HFFc6 (cell line): ENCODE results near the gene BLOC1S1. TPM values are rescaled to one million over a fixed set of nuclear protein-coding genes. Genes with fewer than 3 reads are reported as not detected.

Experiments
- DNase-seq: peaks from one replicate; pipeline ENCODE4 v3.0.0-alpha.2; 2018
- H3K27ac Mint-ChIP-seq: 2 replicates; pipeline ENCODE4 v1.8.0; 2020; ENCODE audit warnings: mild to moderate bottlenecking, mixed read lengths
- H3K27me3 Mint-ChIP-seq: 2 replicates; pipeline ENCODE4 v1.8.0; 2021; ENCODE audit warnings: mild to moderate bottlenecking, moderate library complexity, mixed read lengths; ENCODE audit not compliant: insufficient read depth
- H3K36me3 Mint-ChIP-seq: 2 replicates; pipeline ENCODE4 v1.8.0; 2021; ENCODE audit warnings: low read depth, mixed read lengths
- H3K4me1 Mint-ChIP-seq: 2 replicates; pipeline ENCODE4 v1.8.0; 2020; ENCODE audit warnings: low read depth, mixed read lengths
- H3K4me3 Mint-ChIP-seq: 2 replicates; pipeline ENCODE4 v1.8.0; 2020; ENCODE audit warnings: mild to moderate bottlenecking, moderate library complexity, mixed read lengths
- H3K9me3 Mint-ChIP-seq: 2 replicates; pipeline ENCODE4 v1.8.0; 2020; ENCODE audit warnings: mild to moderate bottlenecking, mixed read lengths
- total RNA-seq, 6 experiments: library from RNA; stranded (reverse); fragmentation: NEBNext Ultra II Directional; extraction: Animal tissue kit (Norgen Biotek cat#: 25700); gene quantifications; 2 replicates in 1 of 6; 3 replicates in 5 of 6; pipeline ENCODE4 v1.2.3, GENCODE V29; 2021
- TF ChIP-seq, protein P1 (sequence below): fragments of 200-600 bp; sonication (generic); IDR thresholded peaks from 2 replicates; pipeline ENCODE4 v1.5.0; 2021; ENCODE audit warnings: antibody characterized with exemption, mild to moderate bottlenecking

The BLOC1S1 gene
- total RNA-seq, 6 experiments from 2014 or later, result 87.4 to 113 (median 104) TPM

DNA sequence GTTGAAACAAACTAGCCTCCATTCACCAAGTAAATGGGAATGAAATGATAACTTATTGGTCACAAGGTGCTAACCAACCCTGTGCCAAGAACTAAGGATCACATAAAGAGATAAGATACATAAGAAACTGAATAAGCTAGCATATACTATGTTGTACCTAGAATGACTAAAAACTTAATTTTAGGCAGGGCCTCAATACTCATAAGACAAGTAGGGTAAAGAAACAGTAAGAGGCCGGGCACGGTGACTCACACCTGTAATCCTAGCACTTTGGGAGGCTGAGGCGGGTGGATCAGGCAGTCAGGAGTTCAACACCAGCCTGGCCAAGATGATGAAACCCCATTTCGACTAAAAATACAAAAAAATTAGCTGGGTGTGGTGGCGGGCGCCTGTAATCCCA is 44.8 kb downstream of the BLOC1S1 start:
- Mint-ChIP-seq H3K36me3 (peaks cover 35% of the 10 kb centered on the region), H3K4me1 (peaks cover 12% of the 10 kb centered on the region), H3K9me3 (no peaks in the 10 kb centered on the region), H3K27ac (no peak overlapping the region), H3K4me3 (no peak overlapping the region), H3K27me3 (no peaks in the 10 kb centered on the region)
- TF ChIP-seq, protein P1, sequence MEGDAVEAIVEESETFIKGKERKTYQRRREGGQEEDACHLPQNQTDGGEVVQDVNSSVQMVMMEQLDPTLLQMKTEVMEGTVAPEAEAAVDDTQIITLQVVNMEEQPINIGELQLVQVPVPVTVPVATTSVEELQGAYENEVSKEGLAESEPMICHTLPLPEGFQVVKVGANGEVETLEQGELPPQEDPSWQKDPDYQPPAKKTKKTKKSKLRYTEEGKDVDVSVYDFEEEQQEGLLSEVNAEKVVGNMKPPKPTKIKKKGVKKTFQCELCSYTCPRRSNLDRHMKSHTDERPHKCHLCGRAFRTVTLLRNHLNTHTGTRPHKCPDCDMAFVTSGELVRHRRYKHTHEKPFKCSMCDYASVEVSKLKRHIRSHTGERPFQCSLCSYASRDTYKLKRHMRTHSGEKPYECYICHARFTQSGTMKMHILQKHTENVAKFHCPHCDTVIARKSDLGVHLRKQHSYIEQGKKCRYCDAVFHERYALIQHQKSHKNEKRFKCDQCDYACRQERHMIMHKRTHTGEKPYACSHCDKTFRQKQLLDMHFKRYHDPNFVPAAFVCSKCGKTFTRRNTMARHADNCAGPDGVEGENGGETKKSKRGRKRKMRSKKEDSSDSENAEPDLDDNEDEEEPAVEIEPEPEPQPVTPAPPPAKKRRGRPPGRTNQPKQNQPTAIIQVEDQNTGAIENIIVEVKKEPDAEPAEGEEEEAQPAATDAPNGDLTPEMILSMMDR, result no peak
- no peak for DNase-seq

GRCh38 chr12:55762646-55763045 is 46.8 kb downstream of the BLOC1S1 start:
- Mint-ChIP-seq H3K4me3 (no peak overlapping the region), H3K9me3 (no peaks in the 10 kb centered on the region), H3K36me3 (peaks cover 35% of the 10 kb centered on the region), H3K27me3 (no peaks in the 10 kb centered on the region), H3K4me1 (peaks cover 5% of the 10 kb centered on the region), H3K27ac (no peak overlapping the region)
- TF ChIP-seq, protein P1, result no peak
- DNase-seq, result no peak

DNA sequence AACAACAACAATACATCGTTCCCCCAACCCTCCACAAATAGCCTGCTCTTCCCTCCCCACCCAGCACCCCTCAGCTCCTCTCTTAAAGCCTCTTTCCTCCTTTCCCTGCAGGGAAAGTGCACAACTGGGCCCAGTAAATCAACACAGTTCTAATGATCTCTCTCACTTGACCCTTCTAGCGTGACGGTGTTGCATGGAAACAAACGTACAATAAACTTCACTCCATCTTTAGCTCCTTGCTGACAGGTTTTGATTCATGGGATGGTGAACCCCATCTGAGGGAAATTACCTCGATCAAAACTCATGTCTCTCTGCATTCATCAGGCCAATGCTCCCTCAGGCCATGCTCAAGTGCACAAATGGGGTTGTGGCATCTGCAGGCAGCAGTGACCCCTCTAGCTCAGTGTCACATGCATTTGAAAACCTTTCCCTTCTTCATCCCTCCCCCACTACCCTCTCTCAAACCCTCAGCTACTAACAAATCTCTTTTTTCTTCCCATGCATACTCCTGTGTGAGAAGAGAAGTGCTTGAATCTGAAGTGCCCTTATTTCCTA is 50.0 kb downstream of the BLOC1S1 start:
- no peak for DNase-seq

GRCh38 chr12:55767156-55767555 is 51.3 kb downstream of the BLOC1S1 start:
- Mint-ChIP-seq H3K9me3 (no peaks in the 10 kb centered on the region), H3K36me3 (peaks cover 23% of the 10 kb centered on the region), H3K4me1 (no peaks in the 10 kb centered on the region), H3K4me3 (no peak overlapping the region), H3K27me3 (no peaks in the 10 kb centered on the region), H3K27ac (no peak overlapping the region)
- TF ChIP-seq, protein P1, result no peak
- no peak for DNase-seq

More for the DNA sequence above, 50.0 kb downstream of the BLOC1S1 start:
- Mint-ChIP-seq H3K36me3 (peaks cover 24% of the 10 kb centered on the region), H3K4me1 (no peaks in the 10 kb centered on the region), H3K27ac (no peak overlapping the region; the same call in none of the 2 replicates), H3K27me3 (no peaks in the 10 kb centered on the region), H3K9me3 (no peaks in the 10 kb centered on the region), H3K4me3 (no peak overlapping the region)
- TF ChIP-seq, protein P1, result no peak

Other genes starting within 250 kb of the BLOC1S1 start
- not detected for gene OR6C70, start 245.9 kb upstream of the BLOC1S1 start, total RNA-seq
- gene OR6C68, start 223.7 kb upstream of the BLOC1S1 start, total RNA-seq, result not detected
- not detected for gene OR6C4, start 166.4 kb upstream of the BLOC1S1 start, total RNA-seq
- not detected for gene OR2AP1, start 143.6 kb upstream of the BLOC1S1 start, total RNA-seq
- gene OR10P1, start 79.2 kb upstream of the BLOC1S1 start, total RNA-seq, result not detected
- gene ITGA7, start 8.1 kb upstream of the BLOC1S1 start, total RNA-seq, result 1 to 10 TPM in 4 of 6 experiments, under 1 TPM in 2; 0.95 to 2.3 (median 1.2) TPM
- 10 to 100 TPM in 2 of 6 experiments, 1 to 10 TPM in 4; 6.6 to 13.2 (median 7.8) TPM for gene RDH5, start 4.3 kb downstream of the BLOC1S1 start, total RNA-seq
- gene CD63, start 13.0 kb downstream of the BLOC1S1 start, total RNA-seq, result 1,000 to 10,000 TPM; 1,860 to 2,483 (median 2,072) TPM
- 10 to 100 TPM; 15.8 to 25.9 (median 16.9) TPM for gene GDF11, start 27.1 kb downstream of the BLOC1S1 start, total RNA-seq
- 10 to 100 TPM; 68.9 to 85.5 (median 78.4) TPM for gene SARNP, start 101.7 kb downstream of the BLOC1S1 start, total RNA-seq
- gene ORMDL2, start 102.0 kb downstream of the BLOC1S1 start, total RNA-seq, result 100 to 1,000 TPM in 1 of 6 experiments, 10 to 100 TPM in 5; 79.9 to 100 (median 90.1) TPM
- gene DNAJC14, start 113.5 kb downstream of the BLOC1S1 start, total RNA-seq, result 10 to 100 TPM; 31.7 to 33.5 (median 32.5) TPM
- 10 to 100 TPM; 13.7 to 24.7 (median 21.4) TPM for gene MMP19, start 126.9 kb downstream of the BLOC1S1 start, total RNA-seq
- 10 to 100 TPM; 25.0 to 32.3 (median 28.3) TPM for gene PYM1, start 211.8 kb downstream of the BLOC1S1 start, total RNA-seq
- 10 to 100 TPM; 67.1 to 87.4 (median 79.6) TPM for gene DGKA, start 215.1 kb downstream of the BLOC1S1 start, total RNA-seq
- 1 to 10 TPM in 1 of 6 experiments, under 1 TPM in 5; 0.47 to 1.3 (median 0.59) TPM for gene PMEL, start 250.0 kb downstream of the BLOC1S1 start, total RNA-seq